ENCODE results near the gene EXTL2.
A peak's percentile ranks its signal among the peaks of the same experiment; 100 is the strongest.

DNA sequence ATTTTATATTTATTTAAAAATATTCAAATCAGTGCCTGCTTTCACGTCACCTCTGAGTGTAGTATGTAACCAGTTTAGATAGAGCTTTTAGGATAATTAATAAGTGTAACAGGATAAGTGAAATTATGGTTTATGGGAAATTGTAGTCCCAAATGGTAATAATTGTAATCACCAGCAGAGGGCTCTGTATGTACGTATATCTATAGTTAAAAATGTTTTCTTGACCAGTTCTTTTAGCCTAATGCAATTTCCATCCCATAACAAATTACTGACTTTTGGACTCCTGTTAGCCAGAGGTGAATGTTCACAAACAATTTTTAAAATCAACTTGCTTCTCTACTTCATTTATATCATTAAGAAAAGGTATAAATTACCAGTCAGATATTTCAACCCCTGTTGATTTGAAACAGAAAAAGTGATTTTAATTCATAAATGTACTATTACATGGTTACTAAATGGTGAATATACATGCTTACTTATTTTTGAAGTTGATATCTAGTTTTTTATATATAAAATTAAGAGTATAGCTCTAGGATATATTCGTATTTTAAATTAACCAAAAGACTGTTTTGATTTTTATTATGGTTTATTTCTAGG is 26.6 kb upstream of the EXTL2 start:
- TF ChIP-seq, protein P1, sequence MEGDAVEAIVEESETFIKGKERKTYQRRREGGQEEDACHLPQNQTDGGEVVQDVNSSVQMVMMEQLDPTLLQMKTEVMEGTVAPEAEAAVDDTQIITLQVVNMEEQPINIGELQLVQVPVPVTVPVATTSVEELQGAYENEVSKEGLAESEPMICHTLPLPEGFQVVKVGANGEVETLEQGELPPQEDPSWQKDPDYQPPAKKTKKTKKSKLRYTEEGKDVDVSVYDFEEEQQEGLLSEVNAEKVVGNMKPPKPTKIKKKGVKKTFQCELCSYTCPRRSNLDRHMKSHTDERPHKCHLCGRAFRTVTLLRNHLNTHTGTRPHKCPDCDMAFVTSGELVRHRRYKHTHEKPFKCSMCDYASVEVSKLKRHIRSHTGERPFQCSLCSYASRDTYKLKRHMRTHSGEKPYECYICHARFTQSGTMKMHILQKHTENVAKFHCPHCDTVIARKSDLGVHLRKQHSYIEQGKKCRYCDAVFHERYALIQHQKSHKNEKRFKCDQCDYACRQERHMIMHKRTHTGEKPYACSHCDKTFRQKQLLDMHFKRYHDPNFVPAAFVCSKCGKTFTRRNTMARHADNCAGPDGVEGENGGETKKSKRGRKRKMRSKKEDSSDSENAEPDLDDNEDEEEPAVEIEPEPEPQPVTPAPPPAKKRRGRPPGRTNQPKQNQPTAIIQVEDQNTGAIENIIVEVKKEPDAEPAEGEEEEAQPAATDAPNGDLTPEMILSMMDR (conservative IDR thresholded peaks at IDR 0.05; ENCODE audit: low read depth in 2 of 2): peak; percentile 47 to 73
- TF ChIP-seq EZH2 (IDR thresholded peaks at IDR 0.05; ENCODE audit: low read depth, unreplicated experiment) (no peak), POLR2AphosphoS5 (IDR thresholded peaks at IDR 0.05; ENCODE audit: low read depth) (no peak), REST (IDR thresholded peaks at IDR 0.05; ENCODE audit: unreplicated experiment) (no peak), JUNB (IDR thresholded peaks at IDR 0.05; ENCODE audit: unreplicated experiment) (no peak), CREB1 (CRISPR knock-in tag; IDR thresholded peaks at IDR 0.05; ENCODE audit: low read depth) (no peak)
